Lower leg skin (tissue), 4 donors: ENCODE results near the gene RIC8A. TPM values are rescaled to one million over a fixed set of nuclear protein-coding genes. Genes with fewer than 3 reads are reported as not detected.

Experiments
- DNase-seq, 2 donors: peaks; one replicate each; pipeline ENCODE4 v3.0.0-alpha.2; 2019; ENCODE audit warnings: low spot score in 2 of 2
- H3K4me3 ChIP-seq: fragments of 200-600 bp; sonication (generic); 2 replicates; pipeline ENCODE4 v1.5.1; 2017; ENCODE audit warnings: mild to moderate bottlenecking, low read depth; ENCODE audit not compliant: poor library complexity, severe bottlenecking
- POLR2A ChIP-seq, 2 donors: fragments of 450-650 bp; IDR thresholded peaks; one replicate each; pipeline ENCODE4 v1.6.1; 2016 to 2017; ENCODE audit warnings: antibody characterized with exemption in 2 of 2, mild to moderate bottlenecking in 1 of 2, moderate library complexity in 1 of 2
- WGBS, 2 donors: methylation state at CpG; one replicate each; pipeline ENCODE4 v1.1.5; 2018; 5-methylcytosine and 5-hydroxymethylcytosine counted together
- intact Hi-C: fragments of 100-400 bp; cut with DNase I; formaldehyde crosslinking; loops from one replicate; pipeline ENCODE4 v1.15.0; 2023; ENCODE audit warnings: low total_unique reads
- total RNA-seq, 4 donors: library from RNA; depleted of rRNA; stranded (reverse); fragments of >200 nt; gene quantifications; one replicate each; pipeline ENCODE4 v1.1.0, GENCODE V29; 2016
- TF ChIP-seq, protein P1 (sequence below), 3 donors: fragments of 450-650 bp; IDR thresholded peaks; one replicate each; pipeline ENCODE4 v1.5.1; 2016; ENCODE audit warnings: antibody characterized with exemption in 3 of 3, mild to moderate bottlenecking in 3 of 3, moderate library complexity in 2 of 3

The RIC8A gene
- total RNA-seq, 4 donors from 2014 or later: 58.0 to 91.2 (median 66.9) TPM

DNA sequence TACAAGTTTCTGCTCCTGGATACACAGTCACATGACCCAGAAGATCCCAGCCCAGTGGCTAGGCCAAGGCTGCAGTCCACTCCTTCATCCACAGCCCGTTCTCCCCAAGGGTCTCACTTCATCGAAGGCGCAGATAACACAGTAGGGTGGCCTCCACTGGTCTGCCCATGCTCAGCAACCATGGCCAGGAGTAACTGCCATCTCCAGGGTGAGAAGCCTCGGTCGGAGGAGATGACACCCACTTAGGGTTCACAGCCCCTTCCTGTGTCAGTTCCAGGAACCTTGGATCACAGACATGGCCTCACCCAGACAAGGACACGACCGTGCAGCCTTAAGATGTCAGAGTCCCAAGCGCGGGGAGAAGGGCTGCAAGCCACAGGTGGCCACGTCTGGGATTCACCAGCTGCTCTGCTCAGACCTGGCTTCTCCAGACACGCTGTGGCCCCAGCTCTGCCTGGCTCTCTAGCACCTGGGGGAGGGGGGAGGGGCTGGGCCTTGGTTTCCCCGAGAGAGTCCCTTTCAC, 2.9 kb upstream of the RIC8A start:
- H3K4me3 ChIP-seq: no peak overlapping the region
- 75 to 83% methylated on average over 12 of the region's 12 CpGs for WGBS, 2 donors
- peak in 1 of 2 donors; percentile 75 for DNase-seq
- intact Hi-C loops: no loop called here
- no peak for TF ChIP-seq POLR2A (IDR thresholded peaks at IDR 0.05)
- TF ChIP-seq, protein P1, sequence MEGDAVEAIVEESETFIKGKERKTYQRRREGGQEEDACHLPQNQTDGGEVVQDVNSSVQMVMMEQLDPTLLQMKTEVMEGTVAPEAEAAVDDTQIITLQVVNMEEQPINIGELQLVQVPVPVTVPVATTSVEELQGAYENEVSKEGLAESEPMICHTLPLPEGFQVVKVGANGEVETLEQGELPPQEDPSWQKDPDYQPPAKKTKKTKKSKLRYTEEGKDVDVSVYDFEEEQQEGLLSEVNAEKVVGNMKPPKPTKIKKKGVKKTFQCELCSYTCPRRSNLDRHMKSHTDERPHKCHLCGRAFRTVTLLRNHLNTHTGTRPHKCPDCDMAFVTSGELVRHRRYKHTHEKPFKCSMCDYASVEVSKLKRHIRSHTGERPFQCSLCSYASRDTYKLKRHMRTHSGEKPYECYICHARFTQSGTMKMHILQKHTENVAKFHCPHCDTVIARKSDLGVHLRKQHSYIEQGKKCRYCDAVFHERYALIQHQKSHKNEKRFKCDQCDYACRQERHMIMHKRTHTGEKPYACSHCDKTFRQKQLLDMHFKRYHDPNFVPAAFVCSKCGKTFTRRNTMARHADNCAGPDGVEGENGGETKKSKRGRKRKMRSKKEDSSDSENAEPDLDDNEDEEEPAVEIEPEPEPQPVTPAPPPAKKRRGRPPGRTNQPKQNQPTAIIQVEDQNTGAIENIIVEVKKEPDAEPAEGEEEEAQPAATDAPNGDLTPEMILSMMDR (IDR thresholded peaks at IDR 0.05): no peak

DNA sequence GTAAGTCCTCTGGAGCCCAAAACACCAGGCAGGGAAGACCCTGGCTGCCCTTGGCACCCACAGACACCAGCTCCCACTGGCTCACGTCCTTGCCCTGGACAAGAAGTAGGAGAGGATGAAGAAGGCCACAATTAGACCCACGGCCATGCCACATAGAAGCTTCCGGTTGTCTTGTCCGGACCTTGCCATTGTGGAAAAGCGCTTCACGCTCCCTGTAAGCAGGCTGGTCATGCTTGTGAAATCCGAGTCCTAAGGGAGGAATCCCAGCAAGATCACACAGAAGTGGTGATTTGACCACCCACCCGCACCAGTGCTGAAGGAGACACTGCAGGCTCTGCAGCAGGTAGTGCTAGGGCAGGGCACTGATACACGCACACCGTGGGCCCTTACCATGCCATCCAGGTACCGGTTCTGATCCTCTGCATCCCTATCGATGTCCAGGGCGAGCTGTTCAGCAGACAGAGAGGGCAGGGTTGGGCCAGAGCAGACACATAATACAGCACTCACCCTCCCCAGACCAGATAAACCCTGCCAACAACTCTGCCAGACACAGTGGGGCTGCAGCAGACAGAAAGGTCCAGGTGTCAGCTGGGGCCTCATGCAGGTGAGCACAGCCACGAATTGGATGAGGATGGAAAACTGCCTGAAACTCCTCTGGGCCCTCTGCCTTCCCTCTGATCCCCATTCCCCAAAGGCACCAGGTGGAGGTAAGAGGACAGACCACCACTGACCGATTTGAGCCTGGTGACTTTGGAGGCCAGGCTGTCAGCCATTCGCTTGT, 2.1 kb upstream of the RIC8A start:
- H3K4me3 ChIP-seq: no peak overlapping the region
- WGBS, 2 donors: 81 to 90% methylated on average over 14 to 16 of the region's 16 CpGs
- TF ChIP-seq, protein P1 (IDR thresholded peaks at IDR 0.05): no peak
- no peak for TF ChIP-seq POLR2A (IDR thresholded peaks at IDR 0.05)
- intact Hi-C loops: no loop called here
- peak; percentile 13 to 80 for DNase-seq

DNA sequence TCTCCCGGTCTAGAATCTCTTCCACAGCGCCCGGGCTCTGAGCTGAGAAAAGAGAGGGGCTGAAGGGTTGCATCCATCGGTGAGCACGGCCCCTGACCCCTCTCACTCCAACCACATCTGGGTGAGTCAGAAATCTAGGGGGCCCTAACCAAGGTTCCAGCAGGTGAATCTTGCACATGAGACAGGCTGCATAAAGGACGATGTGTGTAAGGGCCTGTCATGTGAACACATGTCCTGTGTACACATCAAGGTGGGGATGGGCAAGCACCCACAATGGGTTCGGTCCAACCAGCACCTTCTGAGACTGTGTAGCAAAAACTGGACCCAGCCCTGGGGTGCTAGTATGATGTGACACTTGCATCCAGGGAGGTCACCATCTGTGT, 1.5 kb upstream of the RIC8A start:
- intact Hi-C loops: no loop called here
- 71 to 79% methylated on average over 7 of the region's 7 CpGs for WGBS, 2 donors
- TF ChIP-seq, protein P1 (IDR thresholded peaks at IDR 0.05): no peak
- no peak for TF ChIP-seq POLR2A (IDR thresholded peaks at IDR 0.05)
- H3K4me3 ChIP-seq: no peak overlapping the region
- peak; percentile 13 to 82 for DNase-seq

DNA sequence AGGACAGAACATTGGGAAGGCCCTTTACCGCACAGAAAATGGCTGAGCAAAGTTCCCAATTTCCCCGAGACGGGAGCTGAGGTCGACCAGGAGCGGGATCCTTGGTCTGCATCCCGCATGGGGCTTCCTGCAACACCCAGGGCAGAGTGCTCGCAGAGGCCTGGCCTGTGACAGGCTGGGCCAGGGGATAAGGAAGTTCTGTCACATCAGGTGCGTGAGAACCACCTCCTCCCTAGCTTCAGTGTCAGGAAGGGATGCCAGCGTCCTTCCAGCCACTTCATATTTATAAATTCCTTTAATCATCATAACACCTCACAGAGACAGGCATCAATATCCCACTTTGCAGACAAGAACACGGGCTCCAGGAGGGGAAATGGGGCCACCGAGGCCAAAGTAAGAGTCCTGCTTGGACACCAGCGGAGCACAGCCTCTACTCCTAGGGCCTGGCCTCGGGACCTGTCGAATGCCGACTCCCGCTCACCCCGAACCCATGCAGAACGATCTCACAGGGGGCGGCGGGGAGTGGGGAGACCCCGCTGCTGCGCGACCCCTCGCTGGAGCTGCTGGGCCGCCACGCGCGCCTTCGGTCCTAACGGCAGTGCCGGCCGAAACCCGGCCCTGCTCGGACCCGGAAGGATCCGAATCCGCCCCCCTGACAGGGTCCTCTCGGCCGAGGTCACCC, 841 bp upstream of the RIC8A start:
- peak overlapping the region; percentile 91 for H3K4me3 ChIP-seq
- peak; percentile 19 to 87 for DNase-seq
- WGBS, 2 donors: 1 to 2% methylated on average over 35 to 39 of the region's 39 CpGs
- intact Hi-C loops: no loop called here
- no peak for TF ChIP-seq POLR2A (IDR thresholded peaks at IDR 0.05)
- TF ChIP-seq, protein P1 (IDR thresholded peaks at IDR 0.05): no peak

DNA sequence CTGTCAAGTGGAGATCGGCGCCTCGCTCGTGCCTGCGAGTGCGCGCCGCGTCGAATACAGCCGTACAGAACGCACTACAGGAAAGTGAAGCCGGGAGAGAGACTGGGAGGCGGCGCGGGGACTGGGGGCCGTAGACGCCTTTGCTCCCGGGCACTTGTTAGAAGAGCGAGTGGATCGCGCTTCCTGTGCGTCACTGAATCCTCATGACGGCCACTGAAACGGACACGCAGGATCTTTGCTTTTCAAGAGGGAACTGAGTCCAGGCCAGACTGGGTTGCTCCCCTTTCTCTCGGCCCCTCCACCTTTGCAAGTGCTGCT, 314 bp downstream of the RIC8A start:
- peak overlapping the region; percentile 78 for H3K4me3 ChIP-seq
- TF ChIP-seq, protein P1 (IDR thresholded peaks at IDR 0.05): no peak
- TF ChIP-seq POLR2A (IDR thresholded peaks at IDR 0.05): no peak
- intact Hi-C loops: no loop called here
- 0% methylated on average over 25 to 27 of the region's 27 CpGs for WGBS, 2 donors
- DNase-seq: peak in 1 of 2 donors; percentile 46
